IMR-90 (cell line): ENCODE measurements around the gene GPR39. TPM values are rescaled to one million over a fixed set of nuclear protein-coding genes. Genes with fewer than 3 reads are reported as not detected.

Experiments
- ATAC-seq: fragments of 200-7000 bp; cut with Tn5 transposase; 2 replicates; pipeline ENCODE4 v1.9.1; 2020; ENCODE audit warnings: low read depth, mild to moderate bottlenecking, moderate library complexity
- BruUV-seq: library from RNA; stranded (reverse); fragments of 400-500 nt; replicated peaks from 2 replicates; lab custom pipeline; 2021; lab: Mats Ljungman, UMichigan
- CTCF ChIA-PET: fragments of 300-600 bp; formaldehyde crosslinking; extraction: SDS; loops from one replicate; lab custom pipeline; 2021; ENCODE audit warnings: antibody characterized with exemption; lab: Yijun Ruan, JAX
- POLR2A ChIA-PET: fragments of 300-600 bp; sonication (Branson Sonifier 250); formaldehyde crosslinking; loops from one replicate; lab custom pipeline; 2022; ENCODE audit warnings: antibody characterized with exemption; ENCODE audit not compliant: unreplicated experiment; lab: Charles Lee
- DNase-seq: peaks from one replicate; pipeline ENCODE4 v3.0.0; 2013
- H2AFZ ChIP-seq: replicated peaks from 2 replicates; pipeline ENCODE3; 2013; ENCODE audit warnings: low read length, mild to moderate bottlenecking; ENCODE audit not compliant: poor library complexity
- H2AK5ac ChIP-seq: 2 replicates; pipeline ENCODE4 v1.6.1; 2013; ENCODE audit warnings: low read depth, low read length, inconsistent platforms
- H2AK9ac ChIP-seq: replicated peaks from 2 replicates; pipeline ENCODE3; 2013; ENCODE audit warnings: mild to moderate bottlenecking, low read depth, low read length, moderate library complexity; ENCODE audit not compliant: poor library complexity
- H2BK120ac ChIP-seq: 2 replicates; pipeline ENCODE4 v1.6.1; 2013; ENCODE audit warnings: low read depth, low read length, inconsistent platforms
- H2BK15ac ChIP-seq: 3 replicates; pipeline ENCODE4 v1.6.1; 2013; ENCODE audit warnings: low read depth, low read length, inconsistent platforms
- H2BK20ac ChIP-seq: 2 replicates; pipeline ENCODE4 v1.6.1; 2013; ENCODE audit warnings: low read depth, mild to moderate bottlenecking, inconsistent platforms, low read length, moderate library complexity
- H2BK5ac ChIP-seq: 2 replicates; pipeline ENCODE4 v1.6.1; 2013; ENCODE audit warnings: mild to moderate bottlenecking, low read depth, low read length, inconsistent platforms; ENCODE audit not compliant: poor library complexity, severe bottlenecking
- H3K14ac ChIP-seq: replicated peaks from 2 replicates; pipeline ENCODE4 v1.6.1; 2013; ENCODE audit warnings: low read depth, low read length, inconsistent platforms
- H3K18ac ChIP-seq: 2 replicates; pipeline ENCODE4 v1.6.1; 2013; ENCODE audit warnings: low read depth, low read length, control low read depth
- H3K23ac ChIP-seq: 2 replicates; pipeline ENCODE4 v1.6.1; 2013; ENCODE audit warnings: low read depth, low read length, inconsistent platforms
- H3K27ac ChIP-seq: 2 replicates; pipeline ENCODE4 v1.5.1; 2013; ENCODE audit warnings: mild to moderate bottlenecking, control low read depth, low read length; ENCODE audit not compliant: insufficient read depth
- H3K27me3 ChIP-seq: 2 replicates; pipeline ENCODE4 v1.6.1; 2013; ENCODE audit warnings: low read length; ENCODE audit not compliant: control insufficient read depth, insufficient read depth
- H3K36me3 ChIP-seq: 2 replicates; pipeline ENCODE4 v1.6.1; 2013; ENCODE audit warnings: low read length, mixed read lengths; ENCODE audit not compliant: control insufficient read depth, insufficient read depth
- H3K4ac ChIP-seq: 2 replicates; pipeline ENCODE4 v1.6.1; 2013; ENCODE audit warnings: low read depth, low read length, inconsistent platforms
- H3K4me1 ChIP-seq: 2 replicates; pipeline ENCODE4 v1.6.1; 2013; ENCODE audit warnings: low read length, mixed read lengths; ENCODE audit not compliant: control insufficient read depth, insufficient read depth
- H3K4me2 ChIP-seq: 2 replicates; pipeline ENCODE4 v1.6.1; 2013; ENCODE audit warnings: low read depth, mild to moderate bottlenecking, control low read depth, low read length, moderate library complexity
- H3K4me3 ChIP-seq: 2 replicates; pipeline ENCODE4 v1.5.1; 2013; ENCODE audit warnings: low read depth, mild to moderate bottlenecking, control low read depth, low read length, moderate library complexity; ENCODE audit not compliant: insufficient read depth
- H3K56ac ChIP-seq: 2 replicates; pipeline ENCODE4 v1.6.1; 2013; ENCODE audit warnings: low read length, inconsistent platforms; ENCODE audit not compliant: insufficient read depth; ENCODE audit errors: extremely low read depth
- H3K79me1 ChIP-seq, 2 experiments: 2 replicates each; pipeline ENCODE4 v1.6.1; 2013; ENCODE audit warnings: low read length in 2 of 2, inconsistent platforms in 1 of 2, low read depth in 1 of 2
- H3K9ac ChIP-seq: 2 replicates; pipeline ENCODE4 v1.6.1; 2013; ENCODE audit warnings: low read depth, low read length, control low read depth
- H3K9me1 ChIP-seq: 2 replicates; pipeline ENCODE4 v1.6.1; 2013; ENCODE audit warnings: low read length, inconsistent platforms; ENCODE audit not compliant: insufficient read depth
- H3K9me3 ChIP-seq: 2 replicates; pipeline ENCODE4 v1.6.1; 2013; ENCODE audit warnings: low read length; ENCODE audit not compliant: control insufficient read depth, insufficient read depth
- H4K20me1 ChIP-seq: 2 replicates; pipeline ENCODE4 v1.6.1; 2013; ENCODE audit warnings: low read length, inconsistent platforms; ENCODE audit not compliant: insufficient read depth
- H4K5ac ChIP-seq: 2 replicates; pipeline ENCODE4 v1.6.1; 2013; ENCODE audit warnings: mild to moderate bottlenecking, low read depth, low read length, control low read depth
- H4K8ac ChIP-seq, 2 experiments: 2 replicates each; pipeline ENCODE4 v1.6.1; 2013; ENCODE audit warnings: low read depth in 2 of 2, low read length in 2 of 2, control low read depth in 1 of 2, inconsistent platforms in 1 of 2
- H4K91ac ChIP-seq: 2 replicates; pipeline ENCODE4 v1.6.1; 2013; ENCODE audit warnings: low read depth, low read length, inconsistent platforms; ENCODE audit not compliant: insufficient read depth
- CEBPB ChIP-seq: IDR thresholded peaks from 2 replicates; pipeline ENCODE4 v1.6.1; 2012; ENCODE audit warnings: low read depth, low read length, improper control_type of control experiment
- MAFK ChIP-seq: IDR thresholded peaks from 2 replicates; pipeline ENCODE4 v1.6.1; 2012; ENCODE audit warnings: low read depth, low read length, improper control_type of control experiment
- NFE2L2 ChIP-seq: fragments of 150-350 bp; IDR thresholded peaks from 2 replicates; pipeline ENCODE4 v1.6.1; 2016; ENCODE audit warnings: low read depth, mild to moderate bottlenecking, low read length
- RAD21 ChIP-seq: IDR thresholded peaks from 2 replicates; pipeline ENCODE4 v1.6.1; 2012; ENCODE audit warnings: low read length, improper control_type of control experiment
- RFX5 ChIP-seq: IDR thresholded peaks from 2 replicates; pipeline ENCODE4 v1.8.0; 2012; ENCODE audit warnings: low read depth, mild to moderate bottlenecking, low read length, moderate library complexity
- WGBS, 2 experiments: methylation state at CpG; one replicate each; pipeline versions ENCODE4 v1.1.5 to v1.1.7; 2013; ENCODE audit warnings: missing lambda C conversion rate in 2 of 2; ENCODE audit not compliant: insufficient read length in 1 of 2; ENCODE audit errors: extremely low coverage in 2 of 2; 5-methylcytosine and 5-hydroxymethylcytosine counted together
- dilution Hi-C: fragments of 300-500 bp; cut with HindIII; formaldehyde crosslinking; loops from one replicate; pipeline ENCODE4 v1.14.3; 2018; ENCODE audit warnings: low sequenced_read_pairs; ENCODE audit not compliant: unreplicated experiment
- in situ Hi-C: fragments of 300-500 bp; cut with MboI; formaldehyde crosslinking; loops from 3 replicates; pipeline ENCODE4 v1.14.3; 2019; ENCODE audit warnings: low sequenced_read_pairs, inconsistent platforms, mixed read lengths
- intact Hi-C: fragments of 100-400 bp; cut with micrococcal nuclease; formaldehyde crosslinking; loops from 2 replicates; pipeline ENCODE4 v1.10.0; 2022
- polyA plus RNA-seq, 3 experiments: library from polyadenylated mRNA; depleted of rRNA; stranded (reverse); fragments of >200 nt; gene quantifications; 2 replicates each; pipeline ENCODE4 v1.2.3, GENCODE V29; 2012; ENCODE audit warnings: low replicate concordance in 1 of 3
- total RNA-seq: library from RNA; depleted of rRNA; stranded (reverse); fragments of >200 nt; gene quantifications from 2 replicates; pipeline ENCODE4 v1.2.3, GENCODE V29; 2012
- TF ChIP-seq, protein P1 (sequence below): fragments of 150-350 bp; IDR thresholded peaks from 2 replicates; pipeline ENCODE4 v1.6.1; 2016; ENCODE audit warnings: low read depth, mild to moderate bottlenecking, low read length, moderate library complexity, borderline replicate concordance

Gene GPR39
- total and polyA plus RNA-seq, 2 of the 4 experiments (the other 2 are of a cell fraction): 4.4 to 9.0 TPM

DNA sequence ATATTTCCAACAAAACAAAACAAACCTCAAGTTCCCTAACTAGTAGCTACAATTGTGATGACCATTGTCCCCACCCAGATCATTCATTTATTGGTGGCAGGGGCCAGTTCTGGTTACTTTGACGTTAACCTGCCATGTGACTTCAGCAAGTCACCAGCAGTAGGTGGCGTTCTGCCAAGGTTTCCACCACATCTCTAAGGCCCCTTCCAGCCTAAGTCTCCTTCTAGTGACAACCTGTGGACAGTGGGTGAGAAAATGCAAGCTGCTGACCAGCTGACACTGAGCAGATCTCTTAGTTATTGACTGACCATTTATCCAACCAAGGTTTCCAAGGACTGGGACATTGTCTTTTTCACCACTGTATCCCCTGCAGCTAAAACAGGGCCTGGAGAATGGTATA, 98.4 kb downstream of the GPR39 start:
- peaks cover 3% of the 10 kb centered on the region; the same call in 1 of the 2 replicates for H3K27me3 ChIP-seq
- H3K14ac ChIP-seq: no peak overlapping the region
- no peaks in the 10 kb centered on the region for H3K79me1 ChIP-seq
- H3K4me2 ChIP-seq: no peak overlapping the region
- H3K4me1 ChIP-seq: no peaks in the 10 kb centered on the region
- no peak overlapping the region for H3K9ac ChIP-seq
- no peaks in the 10 kb centered on the region for H3K9me3 ChIP-seq
- no peaks in the 10 kb centered on the region for H4K20me1 ChIP-seq
- no peak overlapping the region for H3K27ac ChIP-seq
- TF ChIP-seq, protein P1, sequence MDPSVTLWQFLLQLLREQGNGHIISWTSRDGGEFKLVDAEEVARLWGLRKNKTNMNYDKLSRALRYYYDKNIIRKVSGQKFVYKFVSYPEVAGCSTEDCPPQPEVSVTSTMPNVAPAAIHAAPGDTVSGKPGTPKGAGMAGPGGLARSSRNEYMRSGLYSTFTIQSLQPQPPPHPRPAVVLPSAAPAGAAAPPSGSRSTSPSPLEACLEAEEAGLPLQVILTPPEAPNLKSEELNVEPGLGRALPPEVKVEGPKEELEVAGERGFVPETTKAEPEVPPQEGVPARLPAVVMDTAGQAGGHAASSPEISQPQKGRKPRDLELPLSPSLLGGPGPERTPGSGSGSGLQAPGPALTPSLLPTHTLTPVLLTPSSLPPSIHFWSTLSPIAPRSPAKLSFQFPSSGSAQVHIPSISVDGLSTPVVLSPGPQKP: no peak
- TF ChIP-seq NFE2L2: no peak
- no peak for TF ChIP-seq RFX5
- no peak for TF ChIP-seq MAFK
- no peak for TF ChIP-seq RAD21
- no peak for TF ChIP-seq CEBPB
- no peak overlapping the region for H4K8ac ChIP-seq
- dilution Hi-C loops: no loop called here
- H2AK5ac ChIP-seq: no peak overlapping the region
- WGBS, 2 experiments: no CpG with 5 or more reads among the region's 2 CpGs
- H3K18ac ChIP-seq: no peak overlapping the region
- BruUV-seq: no TSS peak
- H3K23ac ChIP-seq: no peak overlapping the region
- no peak overlapping the region for H2BK15ac ChIP-seq
- ChIA-PET POLR2A (no interaction called here), CTCF (no interaction called here)
- H3K56ac ChIP-seq: no peak overlapping the region
- H2AFZ ChIP-seq: no peak overlapping the region
- H2BK20ac ChIP-seq: no peak overlapping the region
- DNase-seq: no peak
- 0 out of 2 replicates have a peak, but pooled peaks cover 2% of the 10 kb centered on the region for H3K9me1 ChIP-seq
- no peak overlapping the region for H2BK5ac ChIP-seq
- H4K5ac ChIP-seq: no peak overlapping the region
- in situ Hi-C loops: no loop called here
- no peak for ATAC-seq
- H4K91ac ChIP-seq: no peak overlapping the region
- no peak overlapping the region for H2AK9ac ChIP-seq
- H3K4me3 ChIP-seq: no peak overlapping the region
- H3K36me3 ChIP-seq: no peaks in the 10 kb centered on the region
- no peak overlapping the region for H3K4ac ChIP-seq
- H2BK120ac ChIP-seq: no peak overlapping the region
- intact Hi-C loops: no loop called here
